Raji (cell line): ENCODE data around the gene PRIM1.

Source experiments
- POLR2A ChIP-seq: IDR thresholded peaks from 2 replicates; pipeline ENCODE4 v1.6.1; 2011; ENCODE audit warnings: low read depth, low read length, control low read depth; ENCODE audit not compliant: insufficient read depth

Gene PRIM1

DNA sequence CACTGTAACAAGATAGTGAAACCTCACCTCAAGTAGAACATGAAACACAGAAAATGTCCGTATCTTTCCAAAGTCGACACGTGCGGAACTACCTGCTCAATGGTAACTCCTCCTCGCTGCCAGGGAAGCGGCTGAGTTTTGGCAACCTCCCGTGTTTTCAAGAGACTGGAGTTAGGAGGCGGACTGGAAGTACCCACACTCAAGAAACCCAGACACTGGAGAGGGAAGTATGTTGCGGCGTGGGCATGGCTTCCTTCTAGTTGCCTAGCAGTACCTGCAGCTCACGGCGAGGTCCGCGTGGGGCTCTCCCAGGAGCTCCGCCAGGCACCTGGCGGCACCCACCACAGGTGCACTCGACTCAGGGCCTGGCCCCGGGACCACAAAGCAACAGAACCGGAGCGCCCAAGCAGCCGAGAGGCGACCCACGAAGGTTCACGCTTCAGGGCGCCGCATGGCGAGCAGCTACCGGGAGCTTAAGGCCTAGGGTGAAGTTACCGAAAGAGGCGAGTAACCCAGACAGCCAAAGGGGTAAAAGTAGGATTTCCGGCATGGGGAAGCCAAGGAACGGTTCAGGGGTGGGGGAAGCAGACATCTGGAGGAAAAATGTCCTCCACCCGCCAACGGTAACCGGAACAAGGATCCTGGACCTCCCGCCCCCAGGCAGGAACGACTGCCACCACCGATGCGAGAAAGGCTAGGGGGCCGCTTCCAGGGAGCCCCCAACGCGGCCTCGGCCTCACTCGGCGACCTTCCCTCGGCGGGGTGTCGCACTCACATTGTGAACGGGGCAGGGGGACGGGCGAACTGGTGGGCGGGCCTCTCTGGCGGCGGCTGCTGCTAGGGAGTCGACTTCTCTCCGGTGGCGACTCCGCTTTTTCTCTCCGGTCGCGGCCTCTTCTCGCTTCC is 64.6 kb downstream of the PRIM1 start:
- TF ChIP-seq POLR2A: peak; percentile 28; the same call in 1 of the 2 replicates

DNA sequence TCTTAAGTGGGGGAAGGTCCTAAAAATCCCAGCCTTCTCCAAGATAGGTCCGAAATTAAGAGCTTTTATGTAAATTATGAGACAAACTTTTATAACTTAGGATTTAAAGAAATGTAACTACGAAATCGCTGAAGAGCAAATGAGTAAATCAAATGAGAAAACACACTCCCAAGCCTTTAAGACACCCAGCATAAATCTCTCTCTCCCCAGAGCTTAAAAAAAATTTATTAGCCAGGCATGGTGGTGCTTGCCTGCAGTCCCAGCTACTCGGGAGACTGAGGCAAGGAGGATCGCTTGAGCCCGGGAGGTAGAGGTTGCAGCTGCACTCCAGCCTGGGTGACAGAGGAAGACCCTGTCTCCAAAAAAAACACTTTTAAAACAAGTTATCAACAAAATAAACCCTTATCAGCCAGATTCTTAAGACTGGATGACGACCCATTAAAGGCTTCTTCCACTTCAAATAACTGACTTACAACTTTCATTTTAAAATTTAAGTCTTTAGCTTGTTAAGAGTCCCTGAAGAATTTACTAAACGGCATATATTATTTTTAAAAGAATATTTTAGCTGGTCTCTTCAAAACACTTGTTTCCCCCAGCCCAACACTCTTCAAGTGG is 67.3 kb downstream of the PRIM1 start:
- TF ChIP-seq POLR2A: no peak

DNA sequence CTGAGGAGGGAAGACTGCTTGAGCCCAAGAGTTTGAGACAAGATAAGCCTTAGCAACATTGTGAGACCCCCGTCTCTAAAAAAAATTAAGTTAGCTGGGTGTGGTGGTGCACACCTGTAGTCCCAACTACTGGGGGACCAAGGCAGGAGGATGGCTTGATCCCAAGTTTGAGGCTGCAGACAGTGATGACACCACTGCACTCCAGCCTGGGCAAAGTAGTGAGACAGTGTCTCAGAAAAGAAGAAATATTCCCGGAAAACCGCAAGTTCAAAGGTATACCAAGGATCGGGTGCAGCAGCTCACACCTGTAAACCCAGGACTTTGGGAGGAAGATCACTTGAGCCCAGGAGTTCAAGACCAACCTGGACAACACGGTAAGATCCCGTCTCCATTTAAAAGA is 69.8 kb downstream of the PRIM1 start:
- no peak for TF ChIP-seq POLR2A
